Gastroesophageal sphincter (tissue), 4 donors: ENCODE data around the gene CCDC81. TPM values are rescaled to one million over a fixed set of nuclear protein-coding genes. Genes with fewer than 3 reads are reported as not detected.

Experiments used
- ATAC-seq: fragments of 150-250 bp; one replicate; pipeline ENCODE4 v1.9.1; 2016; ENCODE audit warnings: mild to moderate bottlenecking, moderate library complexity
- H3K27ac ChIP-seq, 4 donors: fragments of 200-600 bp; sonication (generic) in 3 of 4; 1 replicate in 3 of 4; 2 replicates in 1 of 4; pipeline ENCODE4 v1.5.1; 2016 to 2019
- H3K27me3 ChIP-seq: fragments of 200-600 bp; sonication (generic); one replicate; pipeline ENCODE4 v1.5.1; 2019
- H3K36me3 ChIP-seq, 2 donors: fragments of 200-600 bp; sonication (generic); one replicate each; pipeline ENCODE4 v1.5.1; 2019; ENCODE audit warnings: control low read depth in 1 of 2
- H3K4me1 ChIP-seq, 3 donors: fragments of 200-600 bp; sonication (generic); 1 replicate in 2 of 3; 2 replicates in 1 of 3; pipeline ENCODE4 v1.5.1; 2016 to 2019; ENCODE audit warnings: control low read depth in 2 of 3
- H3K4me3 ChIP-seq, 2 donors: fragments of 200-600 bp; sonication (generic); one replicate each; pipeline ENCODE4 v1.5.1; 2019; ENCODE audit warnings: mild to moderate bottlenecking in 1 of 2, moderate library complexity in 1 of 2
- H3K9me3 ChIP-seq, 3 donors: fragments of 200-600 bp; sonication (generic); one replicate each; pipeline ENCODE4 v1.5.1; 2017 to 2019; ENCODE audit warnings: control low read depth in 2 of 3
- CTCF ChIP-seq, 4 experiments: fragments of 200-600 bp in 2 of 4; fragments of 450-650 bp in 2 of 4; sonication (generic) in 1 of 4; IDR thresholded peaks; one replicate each; pipeline ENCODE4 v1.5.1; 2017 to 2019; ENCODE audit warnings: antibody characterized with exemption in 4 of 4, mild to moderate bottlenecking in 2 of 4, moderate library complexity in 2 of 4
- EP300 ChIP-seq: sonication (generic); formaldehyde crosslinking; IDR thresholded peaks from one replicate; pipeline ENCODE4 v1.6.1; 2017; ENCODE audit warnings: antibody characterized with exemption, mild to moderate bottlenecking
- POLR2A ChIP-seq, 2 donors: fragments of 450-650 bp; IDR thresholded peaks; one replicate each; pipeline ENCODE4 v1.6.1; 2017; ENCODE audit warnings: antibody characterized with exemption in 2 of 2, mild to moderate bottlenecking in 2 of 2, moderate library complexity in 1 of 2
- POLR2AphosphoS5 ChIP-seq: sonication (generic); formaldehyde crosslinking; IDR thresholded peaks from one replicate; pipeline ENCODE4 v1.6.1; 2017; ENCODE audit warnings: antibody characterized with exemption
- whole genome bisulfite sequencing, 2 donors: methylation state at CpG; one replicate each; pipeline ENCODE4 v1.1.5; 2018; ENCODE audit warnings: low coverage in 1 of 2; 5-methylcytosine and 5-hydroxymethylcytosine counted together
- total RNA-seq, 4 donors: library from RNA; depleted of rRNA; stranded (reverse); fragments of >200 nt; gene quantifications; one replicate each; pipeline ENCODE4 v1.1.0, GENCODE V29; 2016

CCDC81 gene
- total RNA-seq, 4 donors from 2014 or later, result 0.23 to 3.7 (median 0.40) TPM; not detected in 1

DNA sequence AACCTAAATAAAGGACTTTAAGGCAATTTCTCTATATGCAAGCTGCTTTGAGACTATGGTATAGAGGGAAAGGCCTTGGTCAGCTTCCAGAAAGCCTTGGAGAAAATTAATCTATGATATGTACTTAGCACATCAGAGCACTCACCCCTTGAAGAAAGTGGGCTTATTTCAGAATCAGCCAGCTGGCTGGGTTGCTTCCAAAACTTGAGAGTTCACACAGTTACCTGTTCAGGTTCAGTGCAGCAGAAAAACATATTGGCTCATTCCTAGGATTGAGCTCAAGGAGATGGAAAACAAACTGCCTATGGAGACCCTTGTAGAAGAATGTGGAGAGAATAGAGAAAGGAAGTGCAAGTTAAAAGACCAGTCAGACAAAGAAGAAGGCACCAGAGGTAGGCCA lies 22.7 kb downstream of the CCDC81 start:
- Histone ChIP-seq H3K27ac (no peak overlapping the region), H3K9me3 (no peaks in the 10 kb centered on the region), H3K4me1 (peaks cover 0 to 18% (median 0%) of the 10 kb centered on the region in 3 donors), H3K4me3 (no peak overlapping the region), H3K36me3 (no peaks in the 10 kb centered on the region), H3K27me3 (no peaks in the 10 kb centered on the region)
- TF ChIP-seq POLR2A (IDR thresholded peaks at IDR 0.05) (no peak), EP300 (no peak), POLR2AphosphoS5 (no peak), CTCF (IDR thresholded peaks at IDR 0.05) (no peak)
- no peak for ATAC-seq

DNA sequence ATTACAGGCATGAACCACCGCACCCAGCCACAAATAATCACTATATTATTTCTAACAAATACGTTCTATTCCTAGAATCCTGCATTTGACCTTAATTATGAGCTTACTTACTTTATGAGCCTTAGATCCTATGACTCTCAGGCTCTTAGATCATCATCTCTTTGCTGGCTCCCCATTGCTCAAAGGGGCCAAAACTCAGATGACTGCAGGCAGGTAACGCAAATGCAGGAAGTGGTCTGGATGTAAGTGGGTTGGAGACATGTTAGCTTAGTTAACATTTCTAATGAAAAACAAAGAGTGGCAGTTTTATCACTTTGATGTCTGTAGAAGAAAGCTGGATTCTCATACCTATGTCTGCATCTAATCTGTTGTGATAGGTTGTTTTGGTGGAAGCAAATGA lies 23.4 kb downstream of the CCDC81 start:
- WGBS, 2 donors, result 95 to 100% methylated on average over 2 of the region's 3 CpGs
- TF ChIP-seq POLR2AphosphoS5, result no peak
- no peak for TF ChIP-seq POLR2A (IDR thresholded peaks at IDR 0.05)
- no peak for TF ChIP-seq CTCF (IDR thresholded peaks at IDR 0.05)
- TF ChIP-seq EP300, result no peak
- ATAC-seq, result no peak

GRCh38 chr11:86403458-86403857 lies 28.8 kb downstream of the CCDC81 start:
- no peaks in the 10 kb centered on the region for H3K36me3 ChIP-seq
- 46 to 88% methylated on average over 1 of the region's 1 CpG for WGBS, 2 donors
- H3K4me3 ChIP-seq, result no peak overlapping the region
- no peak for TF ChIP-seq CTCF (IDR thresholded peaks at IDR 0.05)
- no peak for TF ChIP-seq EP300
- TF ChIP-seq POLR2AphosphoS5, result no peak
- TF ChIP-seq POLR2A (IDR thresholded peaks at IDR 0.05), result no peak
- no peak for ATAC-seq
- H3K9me3 ChIP-seq, result no peaks in the 10 kb centered on the region
- H3K27me3 ChIP-seq, result no peaks in the 10 kb centered on the region
- H3K4me1 ChIP-seq, result no peaks in the 10 kb centered on the region
- no peak overlapping the region for H3K27ac ChIP-seq

More for the DNA sequence above, 23.4 kb downstream of the CCDC81 start:
- Histone ChIP-seq H3K4me1 (peaks cover 0 to 18% (median 0%) of the 10 kb centered on the region in 3 donors), H3K27me3 (no peaks in the 10 kb centered on the region), H3K4me3 (no peak overlapping the region), H3K9me3 (no peaks in the 10 kb centered on the region), H3K27ac (no peak overlapping the region), H3K36me3 (no peaks in the 10 kb centered on the region)

- no peaks in the 10 kb centered on the region for H3K27me3 ChIP-seq
- no peak for ATAC-seq
- no peaks in the 10 kb centered on the region for H3K4me1 ChIP-seq
- TF ChIP-seq CTCF (IDR thresholded peaks at IDR 0.05), result no peak
- no peak for TF ChIP-seq POLR2AphosphoS5
- TF ChIP-seq EP300, result no peak
- TF ChIP-seq POLR2A (IDR thresholded peaks at IDR 0.05), result no peak
- peaks cover 0 to 21% of the 10 kb centered on the region in 2 donors for H3K36me3 ChIP-seq
- no peak overlapping the region for H3K27ac ChIP-seq
- no peak overlapping the region for H3K4me3 ChIP-seq
- H3K9me3 ChIP-seq, result no peaks in the 10 kb centered on the region
Measured at GRCh38 chr11:86408845-86409244, 34.2 kb downstream of the CCDC81 start.

- TF ChIP-seq POLR2A (IDR thresholded peaks at IDR 0.05) (no peak), EP300 (no peak), CTCF (IDR thresholded peaks at IDR 0.05) (no peak), POLR2AphosphoS5 (no peak)
- H3K27me3 ChIP-seq, result no peaks in the 10 kb centered on the region
- ATAC-seq, result no peak
- H3K9me3 ChIP-seq, result no peaks in the 10 kb centered on the region
- WGBS, 2 donors, result 93 to 100% methylated on average over 2 of the region's 2 CpGs
- H3K4me1 ChIP-seq, result no peaks in the 10 kb centered on the region
- H3K36me3 ChIP-seq, result peaks cover 0 to 21% of the 10 kb centered on the region in 2 donors
- no peak overlapping the region for H3K27ac ChIP-seq
- H3K4me3 ChIP-seq, result no peak overlapping the region
Measured at GRCh38 chr11:86414032-86414431, 39.3 kb downstream of the CCDC81 start.
